ENCODE results near the gene CEP41.
"Not testable (repeated sequence)": the region's sequence is repeated elsewhere in the genome, so short reads cannot be mapped to it uniquely, and the experiment has no call there.

Gene CEP41

DNA sequence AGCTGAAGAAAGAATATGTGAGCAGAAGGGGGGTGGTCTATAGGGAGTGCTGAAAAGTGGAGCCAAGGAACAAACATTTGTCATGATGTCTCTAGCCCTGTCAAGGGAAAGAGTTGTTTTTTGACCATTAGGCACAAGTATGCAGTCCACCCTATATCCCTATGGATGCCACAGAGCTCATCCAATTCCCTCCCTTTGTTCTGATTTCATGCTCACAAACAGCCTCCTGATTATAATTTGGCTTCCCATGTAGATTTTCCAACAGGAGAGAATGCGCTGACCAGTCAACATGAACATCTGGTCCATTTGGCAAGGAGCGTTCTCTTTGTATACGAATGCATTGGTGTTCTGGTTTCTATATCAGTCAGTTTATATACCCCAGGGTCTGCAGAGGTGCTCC, 12.1 kb upstream of the CEP41 start:
- H3K9me3 ChIP-seq (ENCODE audit: insufficient read depth, low read depth, low read length), result peaks cover 6% of the 10 kb centered on the region; the same call in 1 of the 2 replicates
- no peak overlapping the region for H3K4me3 ChIP-seq (ENCODE audit: low read length)
- H3K9ac ChIP-seq (ENCODE audit: low read depth, low read length), result no peak overlapping the region
- H3K4me1 ChIP-seq (ENCODE audit: insufficient read depth, low read length), result no peaks in the 10 kb centered on the region
- no peaks in the 10 kb centered on the region for H3K27me3 ChIP-seq (ENCODE audit: insufficient read depth, low read length)
- H3K27ac ChIP-seq (ENCODE audit: low read length), result no peak overlapping the region
- H3K36me3 ChIP-seq (ENCODE audit: insufficient read depth, low read depth, low read length), result no peaks in the 10 kb centered on the region

DNA sequence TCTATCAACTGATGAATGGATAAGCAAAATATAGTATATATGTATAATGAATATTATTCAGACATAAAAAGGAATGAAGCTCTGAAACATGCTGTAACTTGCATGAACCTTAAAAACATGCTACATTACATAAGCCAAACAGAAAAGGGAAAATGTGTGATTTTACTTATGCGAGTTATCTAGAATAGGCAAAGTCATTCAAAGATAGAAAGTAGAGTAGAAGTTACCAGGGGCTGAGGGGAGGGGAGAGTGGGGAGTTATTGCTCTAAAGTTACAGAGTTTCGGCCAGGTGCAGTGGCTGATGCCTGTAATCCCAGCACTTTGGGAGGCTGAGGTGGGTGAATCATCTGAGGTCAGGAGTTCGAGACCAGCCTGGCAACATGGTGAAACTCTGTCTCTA, 10.5 kb upstream of the CEP41 start:
- not testable (repeated sequence) for H3K4me3 ChIP-seq (ENCODE audit: low read length); H3K9me3 ChIP-seq (ENCODE audit: insufficient read depth, low read depth, low read length); H3K9ac ChIP-seq (ENCODE audit: low read depth, low read length); H3K27me3 ChIP-seq (ENCODE audit: insufficient read depth, low read length); H3K36me3 ChIP-seq (ENCODE audit: insufficient read depth, low read depth, low read length); H3K27ac ChIP-seq (ENCODE audit: low read length); H3K4me1 ChIP-seq (ENCODE audit: insufficient read depth, low read length)

DNA sequence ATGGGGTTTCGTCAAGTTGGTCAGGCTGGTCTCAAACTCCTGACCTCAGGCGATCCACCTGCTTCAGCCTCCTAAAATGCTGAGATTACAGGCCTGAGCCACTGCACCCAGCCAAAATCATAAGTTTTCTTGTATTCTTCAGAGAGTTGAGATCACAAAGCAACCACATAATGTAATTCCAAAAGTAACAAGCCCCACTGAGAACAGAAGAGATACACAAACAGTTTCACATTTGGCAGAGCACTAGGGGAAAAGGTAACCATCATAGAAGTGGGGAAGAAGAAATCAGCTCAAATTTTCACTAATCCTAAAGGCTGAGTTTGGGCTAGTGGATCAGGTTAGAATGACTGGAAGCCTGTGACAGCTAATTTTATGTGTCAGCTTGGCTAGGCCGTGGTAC, 5.4 kb upstream of the CEP41 start:
- H3K27me3 ChIP-seq (ENCODE audit: insufficient read depth, low read length), result no peaks in the 10 kb centered on the region
- H3K36me3 ChIP-seq (ENCODE audit: insufficient read depth, low read depth, low read length), result no peaks in the 10 kb centered on the region
- H3K27ac ChIP-seq (ENCODE audit: low read length), result no peak overlapping the region
- no peak overlapping the region for H3K4me3 ChIP-seq (ENCODE audit: low read length)
- peaks cover 6% of the 10 kb centered on the region; the same call in 1 of the 2 replicates for H3K9me3 ChIP-seq (ENCODE audit: insufficient read depth, low read depth, low read length)
- H3K4me1 ChIP-seq (ENCODE audit: insufficient read depth, low read length), result peaks cover 9% of the 10 kb centered on the region; the same call in 1 of the 2 replicates
- no peak overlapping the region for H3K9ac ChIP-seq (ENCODE audit: low read depth, low read length)

GRCh38 chr7:130444751-130445407, 4.1 kb upstream of the CEP41 start:
- Histone ChIP-seq H3K9me3 (ENCODE audit: insufficient read depth, low read depth, low read length) (peaks cover 6% of the 10 kb centered on the region; the same call in 1 of the 2 replicates), H3K4me1 (ENCODE audit: insufficient read depth, low read length) (peaks cover 9% of the 10 kb centered on the region; the same call in 1 of the 2 replicates), H3K36me3 (ENCODE audit: insufficient read depth, low read depth, low read length) (no peaks in the 10 kb centered on the region), H3K27me3 (ENCODE audit: insufficient read depth, low read length) (no peaks in the 10 kb centered on the region), H3K9ac (ENCODE audit: low read depth, low read length) (no peak overlapping the region), H3K27ac (ENCODE audit: low read length) (no peak overlapping the region), H3K4me3 (ENCODE audit: low read length) (no peak overlapping the region)

DNA sequence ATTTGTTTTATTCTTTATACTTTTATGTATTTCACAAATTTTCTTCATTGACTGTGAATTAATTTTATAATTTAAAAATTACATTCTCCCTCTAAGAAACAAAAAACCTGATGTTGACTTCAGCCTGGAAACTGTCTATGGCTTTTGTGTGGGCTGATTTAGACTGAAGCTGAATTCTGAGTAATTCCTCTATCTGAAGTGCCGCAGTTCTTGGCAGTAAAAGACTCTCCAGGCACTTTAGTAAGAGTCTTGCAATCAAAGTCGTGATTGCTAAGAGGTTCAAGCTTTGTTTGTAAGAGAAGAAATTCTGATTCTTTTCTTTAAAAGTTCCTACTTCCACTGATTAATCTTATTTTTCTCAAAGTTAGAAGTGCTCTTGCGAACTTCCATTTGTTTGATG, 3.4 kb upstream of the CEP41 start:
- Histone ChIP-seq H3K9me3 (ENCODE audit: insufficient read depth, low read depth, low read length) (peaks cover 6% of the 10 kb centered on the region; the same call in 1 of the 2 replicates), H3K4me1 (ENCODE audit: insufficient read depth, low read length) (peaks cover 9% of the 10 kb centered on the region; the same call in 1 of the 2 replicates), H3K27ac (ENCODE audit: low read length) (no peak overlapping the region), H3K27me3 (ENCODE audit: insufficient read depth, low read length) (no peaks in the 10 kb centered on the region), H3K36me3 (ENCODE audit: insufficient read depth, low read depth, low read length) (no peaks in the 10 kb centered on the region), H3K4me3 (ENCODE audit: low read length) (no peak overlapping the region), H3K9ac (ENCODE audit: low read depth, low read length) (no peak overlapping the region)

- no peak overlapping the region for H3K27ac ChIP-seq (ENCODE audit: low read length)
- peaks cover 9% of the 10 kb centered on the region; the same call in 1 of the 2 replicates for H3K4me1 ChIP-seq (ENCODE audit: insufficient read depth, low read length)
- no peak overlapping the region for H3K9ac ChIP-seq (ENCODE audit: low read depth, low read length)
- no peaks in the 10 kb centered on the region for H3K36me3 ChIP-seq (ENCODE audit: insufficient read depth, low read depth, low read length)
- H3K9me3 ChIP-seq (ENCODE audit: insufficient read depth, low read depth, low read length), result no peaks in the 10 kb centered on the region
- no peaks in the 10 kb centered on the region for H3K27me3 ChIP-seq (ENCODE audit: insufficient read depth, low read length)
- no peak overlapping the region for H3K4me3 ChIP-seq (ENCODE audit: low read length)
Observed at GRCh38 chr7:130442601-130443000, 1.8 kb upstream of the CEP41 start.

- H3K27ac ChIP-seq (ENCODE audit: low read length), result peak overlapping the region; percentile 87
- H3K36me3 ChIP-seq (ENCODE audit: insufficient read depth, low read depth, low read length), result no peaks in the 10 kb centered on the region
- no peaks in the 10 kb centered on the region for H3K27me3 ChIP-seq (ENCODE audit: insufficient read depth, low read length)
- no peaks in the 10 kb centered on the region for H3K9me3 ChIP-seq (ENCODE audit: insufficient read depth, low read depth, low read length)
- peaks cover 9% of the 10 kb centered on the region; the same call in 1 of the 2 replicates for H3K4me1 ChIP-seq (ENCODE audit: insufficient read depth, low read length)
- H3K9ac ChIP-seq (ENCODE audit: low read depth, low read length), result peak overlapping the region; percentile 91; the same call in 1 of the 2 replicates
- H3K4me3 ChIP-seq (ENCODE audit: low read length), result peak overlapping the region; percentile 83
Observed at GRCh38 chr7:130441408-130441869, 623 bp upstream of the CEP41 start.

DNA sequence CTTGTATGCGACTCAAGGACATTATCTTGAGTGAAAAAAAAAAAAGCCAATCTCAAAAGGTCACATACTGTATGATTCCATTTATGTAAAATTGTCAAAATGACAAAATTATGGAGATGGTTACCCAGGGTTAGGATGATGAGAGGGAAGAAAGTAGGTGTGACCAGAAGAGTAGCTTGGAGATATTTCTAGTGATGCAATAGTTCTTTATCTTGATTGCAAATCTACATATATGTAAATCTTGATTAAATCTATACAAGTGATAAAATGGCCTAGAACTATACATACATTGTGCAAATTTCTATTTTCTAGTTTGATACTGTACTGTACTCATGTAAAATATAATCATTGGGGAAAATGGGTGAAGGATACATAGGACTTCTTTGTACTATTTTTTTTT, 4.6 kb downstream of the CEP41 start:
- H3K9ac ChIP-seq (ENCODE audit: low read depth, low read length), result no peak overlapping the region
- H3K4me3 ChIP-seq (ENCODE audit: low read length), result no peak overlapping the region
- no peaks in the 10 kb centered on the region for H3K9me3 ChIP-seq (ENCODE audit: insufficient read depth, low read depth, low read length)
- H3K4me1 ChIP-seq (ENCODE audit: insufficient read depth, low read length), result no peaks in the 10 kb centered on the region; the same call in 1 of the 2 replicates
- no peaks in the 10 kb centered on the region for H3K27me3 ChIP-seq (ENCODE audit: insufficient read depth, low read length)
- no peaks in the 10 kb centered on the region for H3K36me3 ChIP-seq (ENCODE audit: insufficient read depth, low read depth, low read length)
- H3K27ac ChIP-seq (ENCODE audit: low read length), result no peak overlapping the region

GRCh38 chr7:130435311-130435854, 5.4 kb downstream of the CEP41 start:
- no peaks in the 10 kb centered on the region for H3K4me1 ChIP-seq (ENCODE audit: insufficient read depth, low read length)
- no peak overlapping the region for H3K27ac ChIP-seq (ENCODE audit: low read length)
- H3K4me3 ChIP-seq (ENCODE audit: low read length), result no peak overlapping the region

DNA sequence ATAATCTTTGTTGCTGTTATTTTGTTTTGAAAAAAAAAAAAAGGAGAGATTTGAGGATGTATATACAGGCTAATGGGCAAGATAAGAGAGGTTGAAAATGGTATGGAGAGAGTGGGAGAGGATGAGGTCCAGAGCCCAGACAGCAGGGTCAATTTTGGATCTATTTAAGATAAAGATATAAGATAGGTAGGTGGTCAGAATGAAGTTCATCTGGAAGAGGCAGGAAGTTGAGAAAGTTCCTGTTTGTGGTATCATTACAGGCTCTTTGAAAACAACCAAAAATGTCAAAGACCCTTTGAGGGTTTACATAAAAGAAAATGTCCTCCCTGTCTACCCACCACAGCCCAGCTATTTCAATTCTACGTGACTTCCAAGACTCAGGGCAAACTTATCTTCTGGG, 7.5 kb downstream of the CEP41 start:
- Histone ChIP-seq H3K4me3 (ENCODE audit: low read length) (no peak overlapping the region), H3K9ac (ENCODE audit: low read depth, low read length) (no peak overlapping the region), H3K27ac (ENCODE audit: low read length) (no peak overlapping the region), H3K36me3 (ENCODE audit: insufficient read depth, low read depth, low read length) (no peaks in the 10 kb centered on the region), H3K4me1 (ENCODE audit: insufficient read depth, low read length) (no peaks in the 10 kb centered on the region), H3K9me3 (ENCODE audit: insufficient read depth, low read depth, low read length) (no peaks in the 10 kb centered on the region), H3K27me3 (ENCODE audit: insufficient read depth, low read length) (no peaks in the 10 kb centered on the region)

More at GRCh38 chr7:130435311-130435854, 5.4 kb downstream of the CEP41 start:
- Histone ChIP-seq H3K9me3 (ENCODE audit: insufficient read depth, low read depth, low read length) (no peaks in the 10 kb centered on the region), H3K9ac (ENCODE audit: low read depth, low read length) (no peak overlapping the region), H3K27me3 (ENCODE audit: insufficient read depth, low read length) (no peaks in the 10 kb centered on the region), H3K36me3 (ENCODE audit: insufficient read depth, low read depth, low read length) (no peaks in the 10 kb centered on the region)

- Histone ChIP-seq H3K4me3 (ENCODE audit: low read length) (no peak overlapping the region), H3K4me1 (ENCODE audit: insufficient read depth, low read length) (no peaks in the 10 kb centered on the region), H3K9ac (ENCODE audit: low read depth, low read length) (no peak overlapping the region), H3K27me3 (ENCODE audit: insufficient read depth, low read length) (no peaks in the 10 kb centered on the region), H3K9me3 (ENCODE audit: insufficient read depth, low read depth, low read length) (no peaks in the 10 kb centered on the region), H3K36me3 (ENCODE audit: insufficient read depth, low read depth, low read length) (no peaks in the 10 kb centered on the region), H3K27ac (ENCODE audit: low read length) (no peak overlapping the region)
Observed at GRCh38 chr7:130432886-130433285, 7.9 kb downstream of the CEP41 start.

Measured in iPS-20b (cell line).